Urinary bladder (tissue), 4 donors: ENCODE data around the gene TFF1. TPM values are rescaled to one million over a fixed set of nuclear protein-coding genes. Genes with fewer than 3 reads are reported as not detected.

Source experiments
- DNase-seq: peaks from one replicate; pipeline ENCODE4 v3.0.0-alpha.2; 2015; ENCODE audit errors: extremely low spot score
- H3K27ac ChIP-seq: one replicate; pipeline ENCODE4 v1.5.1; 2013; ENCODE audit warnings: low read depth, mild to moderate bottlenecking, moderate library complexity
- H3K36me3 ChIP-seq: one replicate; pipeline ENCODE4 v1.6.1; 2013; ENCODE audit warnings: mild to moderate bottlenecking, moderate library complexity; ENCODE audit not compliant: insufficient read depth
- H3K4me1 ChIP-seq: one replicate; pipeline ENCODE4 v1.6.1; 2013; ENCODE audit warnings: mild to moderate bottlenecking, moderate library complexity; ENCODE audit not compliant: insufficient read depth
- H3K4me3 ChIP-seq: one replicate; pipeline ENCODE4 v1.5.1; 2013; ENCODE audit warnings: low read depth, low read length
- WGBS: extraction: QIAGEN DNeasy Blood & Tissue Kit; methylation state at CpG from one replicate; pipeline ENCODE4 v1.1.7; 2013; 5-methylcytosine and 5-hydroxymethylcytosine counted together
- polyA plus RNA-seq: library from polyadenylated mRNA; stranded (reverse); fragments of 200-250 nt; gene quantifications from one replicate; pipeline ENCODE4 v1.2.3, GENCODE V29; 2013
- total RNA-seq: library from RNA; depleted of rRNA; stranded (reverse); fragments of >200 nt; gene quantifications from one replicate; pipeline ENCODE4 v1.2.3, GENCODE V29; 2014
- donor health status: healthy with polysubstance abuse.
- donor health status: healthy.

TFF1 gene
- total and polyA plus RNA-seq, 2 donors: not detected

DNA sequence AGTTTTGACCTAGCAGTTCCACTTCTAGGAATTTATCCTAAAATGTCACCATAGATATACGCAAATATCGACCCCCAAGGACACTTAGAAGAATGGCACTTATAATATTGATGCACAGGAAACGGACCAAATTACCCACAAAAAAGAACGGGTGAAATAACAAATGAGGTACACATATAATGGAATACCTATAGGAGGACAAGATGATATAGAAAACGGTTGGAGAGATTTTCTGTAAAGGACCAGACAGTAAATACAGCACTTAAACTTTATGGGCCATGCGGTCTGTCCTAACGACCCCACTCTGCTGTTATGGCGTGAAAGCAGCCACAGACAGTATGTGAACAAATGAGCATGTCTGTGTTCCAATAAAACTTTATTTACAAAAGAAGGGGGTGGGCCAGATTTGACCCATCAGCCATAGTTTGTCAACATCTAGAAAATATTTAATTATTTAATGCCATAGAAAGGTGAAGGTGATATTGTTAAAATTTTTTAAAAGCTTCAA is 27.2 kb upstream of the TFF1 start:
- Histone ChIP-seq H3K36me3 (no peaks in the 10 kb centered on the region), H3K27ac (no peak overlapping the region), H3K4me3 (no peak overlapping the region), H3K4me1 (no peaks in the 10 kb centered on the region)
- 66% methylated on average over 8 of the region's 8 CpGs for WGBS
- no peak for DNase-seq

DNA sequence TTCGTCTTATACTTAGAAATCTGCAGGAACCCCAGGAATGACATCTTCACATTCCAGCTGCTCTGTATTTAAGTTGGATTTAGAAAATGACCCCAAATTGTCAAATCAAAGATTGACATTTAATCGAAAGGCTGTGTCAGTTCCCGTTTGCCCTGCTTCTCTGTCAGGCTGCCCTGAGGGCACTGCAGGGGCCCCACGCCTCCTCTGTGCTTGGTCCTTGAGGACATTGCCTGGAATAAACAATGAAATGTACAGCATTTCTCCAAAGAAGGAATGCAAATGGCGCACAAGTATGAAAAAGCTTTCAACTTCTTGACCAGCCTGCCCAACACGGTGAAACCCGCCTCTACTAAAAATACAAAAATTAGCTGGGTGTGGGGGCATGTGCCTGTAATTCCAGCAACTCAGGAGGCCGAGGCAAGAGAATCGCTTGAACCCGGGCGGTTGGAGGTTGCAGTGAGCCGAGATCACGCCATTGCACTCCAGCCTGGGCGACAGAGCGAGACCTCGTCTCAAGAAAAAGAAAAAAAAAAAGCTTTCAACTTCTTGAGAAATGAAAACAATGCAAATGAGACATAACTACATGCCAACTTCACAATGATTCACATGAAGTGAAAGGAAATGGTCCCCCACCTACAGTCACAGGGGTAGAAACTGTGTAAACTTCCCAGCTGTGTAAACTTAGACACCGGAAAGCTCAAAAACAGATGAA is 26.6 kb upstream of the TFF1 start:
- Histone ChIP-seq H3K4me3 (no peak overlapping the region), H3K27ac (no peak overlapping the region), H3K36me3 (no peaks in the 10 kb centered on the region), H3K4me1 (no peaks in the 10 kb centered on the region)
- no peak for DNase-seq
- WGBS: 81% methylated on average over 17 of the region's 17 CpGs

DNA sequence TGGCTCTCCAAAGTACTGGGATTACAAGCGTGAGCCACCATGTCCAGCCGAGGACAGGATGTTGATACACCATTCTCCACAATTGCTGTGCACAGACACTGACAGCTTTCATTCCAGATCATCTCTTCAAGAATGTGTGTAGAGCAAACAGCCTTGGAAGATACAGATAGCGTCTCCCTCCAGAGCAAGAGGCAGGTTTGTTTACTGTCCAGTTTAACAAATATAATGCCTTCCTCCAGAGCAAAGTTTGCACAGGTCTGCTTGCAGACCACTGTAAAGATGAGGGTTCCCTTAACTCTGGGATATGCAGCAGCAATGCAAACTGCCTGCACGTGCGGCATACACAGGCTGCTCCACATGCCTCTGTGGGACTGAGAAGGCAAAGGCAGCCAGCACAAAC is 25.0 kb upstream of the TFF1 start:
- Histone ChIP-seq H3K4me1 (no peaks in the 10 kb centered on the region), H3K36me3 (no peaks in the 10 kb centered on the region), H3K27ac (no peak overlapping the region), H3K4me3 (no peak overlapping the region)
- no peak for DNase-seq
- WGBS: 74% methylated on average over 5 of the region's 5 CpGs

DNA sequence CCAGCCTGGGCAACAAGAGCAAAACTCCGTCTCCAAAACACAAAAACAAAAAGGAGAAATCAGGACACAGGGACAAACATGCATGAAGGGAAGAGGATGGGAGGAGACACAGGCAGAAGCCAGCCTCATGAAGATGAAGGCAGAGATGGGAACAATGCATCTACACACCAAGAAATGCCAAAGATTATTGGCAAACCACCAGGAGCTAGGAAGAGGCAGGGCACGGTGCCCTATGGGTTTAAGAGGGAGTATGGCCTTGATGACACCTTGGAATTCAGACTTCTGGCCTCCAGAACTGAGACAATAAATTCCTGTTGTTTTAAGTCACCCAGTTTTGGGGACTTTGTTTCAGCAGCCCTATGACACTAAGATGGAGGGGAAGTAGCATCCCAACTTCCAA is 24.4 kb upstream of the TFF1 start:
- H3K4me1 ChIP-seq: no peaks in the 10 kb centered on the region
- H3K36me3 ChIP-seq: no peaks in the 10 kb centered on the region
- 66% methylated on average over 2 of the region's 2 CpGs for WGBS
- no peak for DNase-seq
- no peak overlapping the region for H3K27ac ChIP-seq
- no peak overlapping the region for H3K4me3 ChIP-seq

DNA sequence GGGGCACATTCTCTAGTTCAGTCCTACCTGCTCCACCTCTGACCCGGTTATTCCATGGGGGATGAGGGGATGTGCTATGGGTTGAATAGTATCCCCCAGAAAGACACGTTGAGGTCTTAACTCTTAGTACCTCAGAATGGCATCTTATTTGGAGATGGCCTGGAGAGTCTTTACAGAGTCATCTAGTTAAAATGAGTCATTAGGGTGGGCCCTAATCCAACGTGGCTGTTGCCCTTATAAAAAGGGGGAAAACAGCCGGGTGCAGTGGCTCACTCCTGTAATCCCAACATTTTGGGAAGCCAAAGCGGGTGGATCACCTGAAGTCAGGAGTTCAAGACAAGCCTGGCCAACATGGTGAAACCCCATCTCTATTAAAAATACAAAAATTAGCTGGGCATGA is 23.9 kb upstream of the TFF1 start:
- no peak for DNase-seq
- WGBS: 64% methylated on average over 5 of the region's 5 CpGs
- H3K36me3 ChIP-seq: no peaks in the 10 kb centered on the region
- H3K4me1 ChIP-seq: no peaks in the 10 kb centered on the region
- no peak overlapping the region for H3K27ac ChIP-seq
- H3K4me3 ChIP-seq: no peak overlapping the region

DNA sequence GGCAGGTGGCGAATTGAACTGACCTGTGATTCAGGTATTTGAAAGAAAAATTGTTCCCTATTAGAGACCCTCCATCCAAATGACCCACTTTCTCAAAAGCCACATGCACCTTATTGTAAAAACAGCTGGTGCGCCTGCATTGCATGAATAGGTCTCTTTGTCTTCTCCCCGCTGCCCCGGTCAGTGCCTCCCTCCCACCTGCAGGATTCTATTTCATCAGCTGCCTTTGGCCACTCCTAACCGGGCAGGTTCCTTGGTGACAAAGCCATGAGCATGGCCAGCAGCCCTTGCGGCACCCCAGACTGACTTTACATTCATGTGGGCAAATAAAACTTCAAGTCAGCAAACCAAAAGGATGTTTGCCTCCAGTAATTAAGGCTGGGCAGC is 23.1 kb upstream of the TFF1 start:
- Histone ChIP-seq H3K4me1 (no peaks in the 10 kb centered on the region), H3K36me3 (no peaks in the 10 kb centered on the region), H3K27ac (no peak overlapping the region), H3K4me3 (no peak overlapping the region)
- DNase-seq: no peak
- WGBS: 68% methylated on average over 6 of the region's 6 CpGs

DNA sequence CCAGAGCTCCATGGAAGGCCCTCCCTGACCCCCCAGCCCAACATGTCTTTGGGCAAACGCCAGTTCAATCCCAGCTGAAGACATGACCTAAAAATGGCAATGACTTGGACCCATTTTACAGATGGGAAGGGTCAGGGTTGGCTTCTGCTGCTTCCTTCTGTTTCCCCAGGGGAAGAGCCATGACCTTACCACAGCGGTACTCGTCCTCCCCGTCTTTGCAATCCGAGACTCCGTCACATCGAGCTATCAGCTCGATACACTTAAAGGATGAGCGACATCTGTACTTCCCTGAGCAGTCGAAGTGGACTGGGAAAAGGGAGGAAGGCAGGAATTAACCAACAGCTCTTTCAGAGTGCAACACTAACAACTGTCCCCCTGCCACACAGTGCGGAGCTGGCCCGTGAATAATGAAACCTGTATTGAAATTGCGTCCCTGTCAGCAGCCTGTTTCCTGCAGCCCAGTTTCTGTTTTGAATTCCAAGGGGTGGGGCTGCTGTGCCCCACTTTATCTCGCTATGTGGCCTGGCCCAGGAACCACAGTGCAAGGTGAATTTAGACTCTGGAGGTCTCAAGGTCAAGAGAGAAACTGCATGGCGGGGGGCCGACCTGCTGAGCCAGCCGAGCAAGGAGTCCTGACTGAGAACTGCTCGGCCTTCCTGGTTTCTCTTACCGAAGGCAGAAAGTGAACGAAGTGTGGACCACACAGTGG is 22.6 kb upstream of the TFF1 start:
- Histone ChIP-seq H3K36me3 (no peaks in the 10 kb centered on the region), H3K4me1 (no peaks in the 10 kb centered on the region), H3K27ac (no peak overlapping the region), H3K4me3 (no peak overlapping the region)
- DNase-seq: no peak
- WGBS: 69% methylated on average over 20 of the region's 20 CpGs

DNA sequence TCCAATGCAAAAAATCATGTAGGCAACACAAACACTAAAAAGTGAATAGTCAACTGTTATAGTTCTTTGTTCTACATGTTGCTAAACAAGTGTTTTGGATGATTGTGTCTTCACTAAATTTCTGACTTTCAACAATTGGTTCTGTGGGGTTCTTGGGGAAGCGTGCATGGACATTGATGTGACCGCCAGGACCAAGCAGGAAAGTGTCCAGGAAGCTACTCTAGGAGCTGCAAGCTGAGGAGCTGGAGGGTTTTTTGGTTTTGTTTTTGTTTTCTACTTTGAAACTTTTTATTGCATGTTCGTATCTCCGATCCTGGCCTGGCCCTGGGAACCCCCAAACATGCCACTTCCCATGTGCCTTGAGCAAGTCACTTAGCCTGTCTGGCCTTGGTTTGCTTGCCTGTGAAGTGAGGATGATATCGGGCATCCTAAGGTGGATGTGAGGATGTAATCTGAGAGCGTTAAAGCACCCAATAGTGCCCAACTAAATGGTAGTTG is 21.6 kb upstream of the TFF1 start:
- H3K27ac ChIP-seq: no peak overlapping the region
- no peaks in the 10 kb centered on the region for H3K36me3 ChIP-seq
- WGBS: 85% methylated on average over 6 of the region's 6 CpGs
- no peaks in the 10 kb centered on the region for H3K4me1 ChIP-seq
- DNase-seq: no peak
- no peak overlapping the region for H3K4me3 ChIP-seq

DNA sequence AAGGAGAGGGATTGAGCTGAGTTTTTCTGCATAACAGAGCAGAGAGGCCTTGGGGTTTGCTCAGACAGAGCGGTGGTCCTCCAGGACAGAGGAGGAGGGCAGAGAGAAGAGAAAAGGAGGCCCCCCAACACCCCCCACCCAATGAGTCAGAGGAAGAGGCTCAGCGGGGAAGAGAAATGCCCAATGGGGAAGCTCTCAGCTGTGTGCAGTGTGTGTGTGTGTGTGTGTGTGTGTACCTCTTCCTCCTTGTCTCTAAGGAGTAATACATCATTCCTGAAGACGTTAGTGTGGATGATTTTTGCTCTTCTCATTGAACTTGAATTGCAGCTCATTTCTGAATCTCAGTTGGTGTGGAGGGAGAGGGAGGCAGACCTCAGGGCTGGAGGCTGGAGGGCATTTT is 20.8 kb upstream of the TFF1 start:
- H3K27ac ChIP-seq: no peak overlapping the region
- 50% methylated on average over 3 of the region's 3 CpGs for WGBS
- no peaks in the 10 kb centered on the region for H3K36me3 ChIP-seq
- no peak for DNase-seq
- no peak overlapping the region for H3K4me3 ChIP-seq
- no peaks in the 10 kb centered on the region for H3K4me1 ChIP-seq

DNA sequence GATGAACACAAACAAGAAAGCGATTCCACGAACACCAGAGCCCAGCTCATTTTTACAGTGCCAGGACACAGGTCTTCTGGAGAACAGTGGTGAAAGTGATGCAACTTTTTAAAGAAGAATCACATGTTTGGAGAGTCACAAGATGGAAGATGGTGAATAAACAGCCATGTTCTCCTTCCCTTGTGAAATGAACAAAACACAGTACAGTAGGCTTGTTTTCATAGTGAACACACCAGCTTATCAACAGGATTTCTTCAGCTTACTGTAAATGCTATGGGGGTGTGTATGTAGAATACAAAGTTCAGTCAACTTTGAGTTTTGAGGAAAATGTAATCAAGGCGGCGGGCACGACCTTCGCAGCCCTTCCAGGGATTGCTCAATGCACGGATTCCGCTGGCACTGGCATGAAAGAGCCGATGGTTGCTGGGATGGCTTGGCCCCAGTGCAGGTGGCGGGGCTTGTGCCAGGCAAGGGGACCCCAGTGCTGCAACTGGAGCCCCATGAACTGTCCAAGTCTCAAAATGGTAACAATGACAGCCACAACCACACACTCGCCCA is 19.8 kb upstream of the TFF1 start:
- H3K4me1 ChIP-seq: no peaks in the 10 kb centered on the region
- no peak for DNase-seq
- H3K4me3 ChIP-seq: no peak overlapping the region
- no peak overlapping the region for H3K27ac ChIP-seq
- H3K36me3 ChIP-seq: no peaks in the 10 kb centered on the region
- WGBS: 82% methylated on average over 11 of the region's 11 CpGs

DNA sequence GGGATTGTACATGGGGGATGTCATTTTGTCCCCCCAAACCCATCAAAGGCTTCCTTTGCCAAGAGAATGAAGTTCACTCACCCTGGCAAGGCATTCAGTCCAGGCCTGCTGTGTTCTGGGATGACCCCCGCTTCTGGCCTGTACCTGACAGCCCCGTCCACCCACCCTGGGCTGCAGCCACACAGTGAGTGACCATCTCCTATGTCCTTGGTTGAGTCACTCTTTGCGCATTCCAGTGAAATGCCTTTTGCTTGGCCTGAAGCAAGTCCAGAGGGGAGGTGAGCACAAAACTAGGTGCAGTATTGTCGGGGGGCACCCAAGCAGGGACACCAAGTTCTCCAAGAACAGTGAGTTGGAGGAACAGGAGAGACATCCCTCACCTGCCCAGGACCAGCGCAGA is 19.3 kb upstream of the TFF1 start:
- 90% methylated on average over 5 of the region's 5 CpGs for WGBS
- no peak for DNase-seq
- no peak overlapping the region for H3K27ac ChIP-seq

DNA sequence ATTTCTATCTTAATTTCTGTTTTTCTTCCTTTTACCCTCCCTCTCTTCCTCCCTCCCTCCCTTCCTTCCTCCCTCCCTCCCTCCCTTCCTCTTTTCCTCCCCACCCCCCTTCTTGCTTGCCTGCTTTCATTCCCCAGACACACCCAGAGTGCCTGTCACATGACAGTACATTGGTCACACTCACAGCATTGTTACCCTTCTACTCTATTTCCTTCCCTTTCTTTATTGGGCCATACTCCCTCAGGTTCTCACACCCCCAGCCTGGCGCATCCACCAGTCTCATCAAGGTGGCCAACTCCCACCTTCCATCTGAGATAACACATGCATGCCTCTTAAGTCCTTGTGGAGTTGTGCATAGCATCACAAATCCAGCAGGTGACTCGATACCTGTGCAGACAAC is 18.7 kb upstream of the TFF1 start:
- 87% methylated on average over 2 of the region's 2 CpGs for WGBS
- Histone ChIP-seq H3K27ac (no peak overlapping the region), H3K4me1 (no peaks in the 10 kb centered on the region), H3K4me3 (no peak overlapping the region), H3K36me3 (no peaks in the 10 kb centered on the region)
- no peak for DNase-seq

More for the DNA sequence above, 19.3 kb upstream of the TFF1 start:
- no peak overlapping the region for H3K4me3 ChIP-seq
- H3K36me3 ChIP-seq: no peaks in the 10 kb centered on the region
- H3K4me1 ChIP-seq: no peaks in the 10 kb centered on the region

DNA sequence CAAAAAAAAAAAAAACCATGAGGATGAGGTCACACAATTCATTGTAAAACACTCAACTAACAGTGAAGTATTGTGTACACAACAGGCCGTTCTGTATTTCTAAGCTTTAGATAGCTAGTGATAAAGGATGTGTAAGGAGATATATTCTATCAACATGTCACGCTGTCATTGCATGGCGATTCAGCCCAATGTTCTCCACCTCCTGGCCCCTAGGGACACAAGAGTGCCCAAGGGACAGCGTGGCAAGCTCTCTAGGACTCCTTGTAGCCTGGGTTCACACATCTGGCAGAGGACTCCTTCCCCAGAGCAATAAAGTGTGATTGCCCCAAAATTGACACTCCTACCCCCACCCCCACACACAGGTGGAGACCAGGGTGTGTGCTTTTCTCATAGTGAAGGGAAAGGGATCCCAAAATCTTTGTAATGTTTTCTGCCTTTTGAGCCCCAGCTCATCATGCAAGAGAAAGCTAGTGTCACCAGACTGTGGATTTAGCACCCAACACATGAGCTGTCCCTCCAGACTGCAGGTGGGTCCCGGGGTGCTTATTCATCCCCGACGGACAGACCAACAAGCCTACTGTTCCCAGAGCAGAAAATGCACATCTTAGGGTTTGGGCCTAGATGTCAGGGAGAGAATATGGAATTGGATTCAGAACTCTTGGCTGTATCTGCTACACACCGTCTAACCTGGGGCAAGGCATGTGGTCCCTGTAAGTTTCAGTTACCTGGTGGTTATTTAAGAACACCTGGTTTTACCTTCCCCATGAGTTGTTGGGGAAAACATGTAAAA is 18.0 kb upstream of the TFF1 start:
- Histone ChIP-seq H3K36me3 (no peaks in the 10 kb centered on the region), H3K4me1 (no peaks in the 10 kb centered on the region), H3K27ac (no peak overlapping the region), H3K4me3 (no peak overlapping the region)
- WGBS: 56% methylated on average over 8 of the region's 8 CpGs
- no peak for DNase-seq
